ENCODE measurements around the gene HHEX. TPM values are rescaled to one million over a fixed set of nuclear protein-coding genes. Genes with fewer than 3 reads are reported as not detected.

The HHEX gene
- total RNA-seq, 1 donor from 2014 or later, result 182 TPM

DNA sequence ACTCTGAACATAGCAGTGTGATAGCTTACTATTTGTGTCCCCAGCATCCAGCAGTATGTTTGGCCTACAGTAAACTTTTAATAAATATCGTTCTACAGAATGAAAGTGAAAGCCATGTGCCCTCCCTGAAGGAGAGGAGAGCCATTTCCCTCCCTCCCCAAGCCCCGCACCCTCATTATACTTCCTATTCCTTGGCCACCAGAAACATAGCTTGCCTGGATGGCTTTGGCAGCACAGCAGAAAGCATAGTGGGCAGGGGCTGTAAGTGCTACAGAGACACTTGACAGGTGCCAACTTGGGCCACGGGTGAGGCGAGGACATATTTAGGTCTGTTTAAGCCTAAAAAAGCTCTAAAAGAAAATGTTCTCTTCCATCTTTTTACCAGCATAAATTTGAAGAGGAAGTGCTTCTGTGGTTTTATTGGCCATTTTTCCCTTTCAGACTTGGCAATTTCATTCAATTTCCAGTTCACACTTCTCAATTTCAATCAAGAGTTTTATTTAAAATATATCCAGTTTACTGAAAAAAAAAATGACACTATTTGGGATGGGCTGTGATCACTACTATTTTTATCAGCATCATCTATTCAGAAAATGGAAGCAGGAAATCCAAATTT is 12.7 kb downstream of the HHEX start:
- TF ChIP-seq, protein P1, sequence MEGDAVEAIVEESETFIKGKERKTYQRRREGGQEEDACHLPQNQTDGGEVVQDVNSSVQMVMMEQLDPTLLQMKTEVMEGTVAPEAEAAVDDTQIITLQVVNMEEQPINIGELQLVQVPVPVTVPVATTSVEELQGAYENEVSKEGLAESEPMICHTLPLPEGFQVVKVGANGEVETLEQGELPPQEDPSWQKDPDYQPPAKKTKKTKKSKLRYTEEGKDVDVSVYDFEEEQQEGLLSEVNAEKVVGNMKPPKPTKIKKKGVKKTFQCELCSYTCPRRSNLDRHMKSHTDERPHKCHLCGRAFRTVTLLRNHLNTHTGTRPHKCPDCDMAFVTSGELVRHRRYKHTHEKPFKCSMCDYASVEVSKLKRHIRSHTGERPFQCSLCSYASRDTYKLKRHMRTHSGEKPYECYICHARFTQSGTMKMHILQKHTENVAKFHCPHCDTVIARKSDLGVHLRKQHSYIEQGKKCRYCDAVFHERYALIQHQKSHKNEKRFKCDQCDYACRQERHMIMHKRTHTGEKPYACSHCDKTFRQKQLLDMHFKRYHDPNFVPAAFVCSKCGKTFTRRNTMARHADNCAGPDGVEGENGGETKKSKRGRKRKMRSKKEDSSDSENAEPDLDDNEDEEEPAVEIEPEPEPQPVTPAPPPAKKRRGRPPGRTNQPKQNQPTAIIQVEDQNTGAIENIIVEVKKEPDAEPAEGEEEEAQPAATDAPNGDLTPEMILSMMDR (IDR thresholded peaks at IDR 0.05; ENCODE audit: unreplicated experiment), result no peak
- Mint-ChIP-seq H3K9me3 (ENCODE audit: unreplicated experiment) (no peaks in the 10 kb centered on the region), H3K27ac (ENCODE audit: unreplicated experiment) (no peak overlapping the region), H3K27me3 (ENCODE audit: unreplicated experiment) (peaks cover 5% of the 10 kb centered on the region), H3K36me3 (ENCODE audit: low read depth, unreplicated experiment) (peaks cover 4% of the 10 kb centered on the region), H3K4me3 (ENCODE audit: unreplicated experiment) (no peak overlapping the region), H3K4me1 (ENCODE audit: unreplicated experiment) (peaks cover 25% of the 10 kb centered on the region)
- DNase-seq (ENCODE audit: low spot score), result no peak

DNA sequence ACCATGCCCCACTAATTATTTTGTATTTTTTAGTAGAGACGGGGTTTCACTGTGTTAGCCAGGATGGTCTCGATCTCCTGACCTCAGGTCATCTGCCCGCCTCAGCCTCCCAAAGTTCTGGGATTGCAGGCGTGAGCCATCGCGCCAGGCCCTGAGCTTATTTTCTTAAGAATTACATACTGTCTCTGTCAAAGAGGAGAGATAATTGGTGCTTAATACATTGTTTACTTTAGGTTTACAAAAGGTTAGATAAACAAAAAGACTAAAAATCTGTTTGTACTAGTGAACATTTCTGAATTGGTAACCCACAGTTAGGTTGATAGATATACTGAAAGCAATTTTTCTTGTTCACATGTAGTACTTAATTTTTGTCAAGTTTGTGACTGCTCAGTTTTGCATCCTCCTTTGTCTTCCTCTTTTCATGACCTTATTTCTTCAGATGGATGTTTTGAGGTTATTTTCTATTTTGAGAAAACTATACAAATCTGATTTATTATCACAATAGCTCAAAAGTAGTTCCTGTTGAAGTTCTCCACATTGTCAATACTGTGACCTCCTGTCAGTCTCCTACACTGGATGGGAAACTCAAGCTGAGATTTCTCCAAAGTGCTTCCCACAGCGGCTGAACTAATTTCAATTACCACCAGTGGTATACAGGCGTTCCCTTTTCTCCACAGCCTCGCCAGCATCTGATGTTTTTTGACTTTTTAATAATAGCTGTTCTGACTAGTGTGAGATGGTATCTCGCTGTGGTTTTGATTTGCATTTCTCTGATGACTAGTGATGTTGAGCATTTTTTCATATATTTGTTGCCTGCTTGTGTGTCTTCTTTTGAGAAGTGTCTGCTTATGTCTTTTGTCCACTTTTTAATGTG is 22.5 kb downstream of the HHEX start:
- H3K9me3 Mint-ChIP-seq (ENCODE audit: unreplicated experiment), result peaks cover 4% of the 10 kb centered on the region
- no peak overlapping the region for H3K4me3 Mint-ChIP-seq (ENCODE audit: unreplicated experiment)
- no peaks in the 10 kb centered on the region for H3K36me3 Mint-ChIP-seq (ENCODE audit: low read depth, unreplicated experiment)
- DNase-seq (ENCODE audit: low spot score), result no peak
- no peak overlapping the region for H3K27ac Mint-ChIP-seq (ENCODE audit: unreplicated experiment)
- H3K4me1 Mint-ChIP-seq (ENCODE audit: unreplicated experiment), result peaks cover 18% of the 10 kb centered on the region
- peaks cover 3% of the 10 kb centered on the region for H3K27me3 Mint-ChIP-seq (ENCODE audit: unreplicated experiment)
- TF ChIP-seq, protein P1 (IDR thresholded peaks at IDR 0.05; ENCODE audit: unreplicated experiment), result no peak

DNA sequence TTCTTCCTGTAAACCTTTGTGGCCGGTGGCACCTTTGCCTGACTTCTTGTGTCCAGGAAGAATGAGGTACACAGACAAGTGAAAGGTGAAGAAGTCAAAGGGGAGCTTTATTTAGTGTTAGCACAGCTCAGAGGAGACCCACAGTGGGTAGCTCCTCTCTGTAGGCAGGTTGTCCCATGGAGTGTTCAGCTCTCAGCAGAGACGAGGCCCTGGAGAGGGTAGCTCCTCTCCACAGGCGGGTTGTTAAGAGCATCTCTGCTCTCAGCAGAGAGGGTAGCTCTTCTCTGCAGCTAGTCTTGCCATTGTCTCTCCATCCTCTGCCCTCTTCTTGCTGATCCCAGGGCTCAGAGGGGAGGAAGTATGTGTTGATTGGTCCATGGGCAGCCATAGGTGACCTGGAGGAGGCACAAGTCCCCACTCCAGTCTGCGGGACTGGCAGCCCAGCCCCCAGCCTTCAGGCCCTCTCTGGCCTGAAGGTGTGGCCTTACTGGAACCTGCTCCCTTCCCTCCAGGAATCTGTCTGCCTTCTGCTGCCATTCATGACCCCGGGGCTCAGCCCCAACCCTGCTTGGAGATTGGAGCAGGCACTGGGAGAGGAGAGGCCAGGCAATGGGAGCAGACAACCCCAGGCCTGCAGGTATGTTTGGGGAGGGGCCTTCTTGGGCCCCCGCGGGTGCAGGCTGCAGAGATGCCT is 24.5 kb downstream of the HHEX start:
- Mint-ChIP-seq H3K4me3 (ENCODE audit: unreplicated experiment) (no peak overlapping the region), H3K9me3 (ENCODE audit: unreplicated experiment) (peaks cover 4% of the 10 kb centered on the region), H3K36me3 (ENCODE audit: low read depth, unreplicated experiment) (no peaks in the 10 kb centered on the region), H3K27ac (ENCODE audit: unreplicated experiment) (no peak overlapping the region), H3K4me1 (ENCODE audit: unreplicated experiment) (peaks cover 23% of the 10 kb centered on the region), H3K27me3 (ENCODE audit: unreplicated experiment) (peaks cover 3% of the 10 kb centered on the region)
- no peak for DNase-seq (ENCODE audit: low spot score)
- TF ChIP-seq, protein P1 (IDR thresholded peaks at IDR 0.05; ENCODE audit: unreplicated experiment), result no peak

DNA sequence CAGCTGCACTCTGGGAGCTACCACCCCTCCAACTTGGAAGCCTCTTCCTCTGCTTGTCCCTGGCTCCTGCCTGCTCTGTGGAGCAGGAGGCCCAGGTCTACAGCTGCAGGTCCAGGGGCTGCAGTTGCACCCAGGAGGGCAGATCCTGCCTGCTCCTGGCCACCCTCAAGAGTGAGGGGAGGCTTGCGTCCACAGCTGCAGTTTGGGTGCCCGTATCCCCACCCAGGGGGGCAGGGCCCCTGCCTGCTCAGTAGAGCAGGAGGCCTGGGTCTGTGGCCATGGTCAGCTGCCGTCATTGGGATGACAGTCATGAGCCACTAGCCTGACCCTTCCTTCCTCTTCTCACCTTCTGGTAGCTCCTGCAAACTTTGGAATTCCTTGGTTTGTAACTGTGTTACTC is 25.1 kb downstream of the HHEX start:
- Mint-ChIP-seq H3K9me3 (ENCODE audit: unreplicated experiment) (peaks cover 4% of the 10 kb centered on the region), H3K27ac (ENCODE audit: unreplicated experiment) (no peak overlapping the region), H3K4me3 (ENCODE audit: unreplicated experiment) (no peak overlapping the region), H3K36me3 (ENCODE audit: low read depth, unreplicated experiment) (no peaks in the 10 kb centered on the region), H3K27me3 (ENCODE audit: unreplicated experiment) (peaks cover 3% of the 10 kb centered on the region), H3K4me1 (ENCODE audit: unreplicated experiment) (peaks cover 24% of the 10 kb centered on the region)
- TF ChIP-seq, protein P1 (IDR thresholded peaks at IDR 0.05; ENCODE audit: unreplicated experiment), result no peak
- no peak for DNase-seq (ENCODE audit: low spot score)

Measured in endothelial cell (in vitro differentiated cells).